Large intestine (tissue), 12 donors: ENCODE measurements around the gene GABARAPL1. TPM values are rescaled to one million over a fixed set of nuclear protein-coding genes. Genes with fewer than 3 reads are reported as not detected.

Source experiments
- DNase-seq, 2 donors: peaks; one replicate each; pipeline versions ENCODE4 v3.0.0 to v3.0.0-alpha.2; 2013
- H3K27ac ChIP-seq: one replicate; pipeline ENCODE4 v1.5.1; 2013; ENCODE audit warnings: low read length
- H3K27me3 ChIP-seq: 2 replicates; pipeline ENCODE4 v1.6.1; 2013; ENCODE audit warnings: low read length; ENCODE audit not compliant: control insufficient read depth, insufficient read depth
- H3K36me3 ChIP-seq: 2 replicates; pipeline ENCODE4 v1.6.1; 2013; ENCODE audit warnings: low read length; ENCODE audit not compliant: control insufficient read depth, insufficient read depth
- H3K4me1 ChIP-seq: one replicate; pipeline ENCODE4 v1.6.1; 2013; ENCODE audit warnings: low read length; ENCODE audit not compliant: control insufficient read depth, insufficient read depth
- H3K4me3 ChIP-seq: one replicate; pipeline ENCODE4 v1.5.1; 2013; ENCODE audit warnings: low read length
- H3K9me3 ChIP-seq: one replicate; pipeline ENCODE4 v1.6.1; 2013; ENCODE audit warnings: mild to moderate bottlenecking, low read depth, low read length, moderate library complexity; ENCODE audit not compliant: control insufficient read depth
- WGBS: methylation state at CpG from one replicate; pipeline ENCODE4 v1.1.5; 2013; ENCODE audit warnings: low lambda C conversion rate; ENCODE audit not compliant: insufficient coverage; 5-methylcytosine and 5-hydroxymethylcytosine counted together
- long read RNA-seq, 11 donors: transcript quantifications; one replicate each; lab custom pipeline, GENCODE V29; 2026
- polyA plus RNA-seq: library from polyadenylated mRNA; unstranded; fragments of 120-200 nt; gene quantifications from one replicate; pipeline ENCODE4 v1.2.1, GENCODE V29; 2013

Gene GABARAPL1
- polyA plus RNA-seq: 55.0 TPM
- long read RNA-seq, donor 1, transcript GABARAPL1-201 (4 exons, 1,957 nt): major isoform, 8 of 9 reads
- long read RNA-seq, donor 1, partial matches to known transcripts: 0 of 9 reads
- long read RNA-seq, donor 1, other reads (novel, unspliced or antisense): 0 of 9 reads
- long read RNA-seq, donor 2, transcript GABARAPL1-201 (4 exons, 1,957 nt): major isoform, 20 of 21 reads
- long read RNA-seq, donor 2, partial matches to known transcripts: 0 of 21 reads
- long read RNA-seq, donor 2, other reads (novel, unspliced or antisense): 0 of 21 reads
- long read RNA-seq, donor 3: 0 reads
- long read RNA-seq, donor 4, partial matches to known transcripts: 0 of 3 reads
- long read RNA-seq, donor 4, other reads (novel, unspliced or antisense): 0 of 3 reads
- long read RNA-seq, donor 5, transcript GABARAPL1-201 (4 exons, 1,957 nt): major isoform, 6 of 13 reads
- long read RNA-seq, donor 5, partial matches to known transcripts: 7 of 13 reads
- long read RNA-seq, donor 5, other reads (novel, unspliced or antisense): 0 of 13 reads
- long read RNA-seq, donor 6, transcript GABARAPL1-201 (4 exons, 1,957 nt): major isoform, 27 of 30 reads
- long read RNA-seq, donor 6, partial matches to known transcripts: 0 of 30 reads
- long read RNA-seq, donor 6, other reads (novel, unspliced or antisense): 0 of 30 reads
- long read RNA-seq, donor 7, transcript GABARAPL1-201 (4 exons, 1,957 nt): major isoform, 14 of 17 reads
- long read RNA-seq, donor 7, partial matches to known transcripts: 0 of 17 reads
- long read RNA-seq, donor 7, other reads (novel, unspliced or antisense): 0 of 17 reads
- long read RNA-seq, donor 8, transcript GABARAPL1-201 (4 exons, 1,957 nt): major isoform, 22 of 23 reads
- long read RNA-seq, donor 8, partial matches to known transcripts: 0 of 23 reads
- long read RNA-seq, donor 8, other reads (novel, unspliced or antisense): 0 of 23 reads
- long read RNA-seq, donor 9, transcript GABARAPL1-201 (4 exons, 1,957 nt): major isoform, 21 of 23 reads
- long read RNA-seq, donor 9, partial matches to known transcripts: 0 of 23 reads
- long read RNA-seq, donor 9, other reads (novel, unspliced or antisense): 0 of 23 reads
- long read RNA-seq, donor 10, transcript GABARAPL1-201 (4 exons, 1,957 nt): major isoform, 27 of 29 reads
- long read RNA-seq, donor 10, partial matches to known transcripts: 0 of 29 reads
- long read RNA-seq, donor 10, other reads (novel, unspliced or antisense): 0 of 29 reads
- long read RNA-seq, donor 11, transcript GABARAPL1-201 (4 exons, 1,957 nt): major isoform, 9 of 9 reads
- long read RNA-seq, donor 11, partial matches to known transcripts: 0 of 9 reads
- long read RNA-seq, donor 11, other reads (novel, unspliced or antisense): 0 of 9 reads

DNA sequence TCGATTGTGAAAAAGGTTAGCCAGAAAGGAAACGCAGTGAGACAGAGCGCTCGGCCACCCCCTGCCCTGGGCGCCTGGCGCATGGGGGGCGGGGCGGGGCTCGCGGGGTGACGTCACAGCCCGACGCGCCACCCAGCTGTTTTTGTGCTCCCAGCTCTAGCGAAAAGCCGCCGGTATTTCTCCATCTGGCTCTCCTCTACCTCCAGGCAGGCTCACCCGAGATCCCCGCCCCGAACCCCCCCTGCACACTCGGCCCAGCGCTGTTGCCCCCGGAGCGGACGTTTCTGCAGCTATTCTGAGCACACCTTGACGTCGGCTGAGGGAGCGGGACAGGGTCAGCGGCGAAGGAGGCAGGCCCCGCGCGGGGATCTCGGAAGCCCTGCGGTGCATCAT is at the start of gene GABARAPL1:
GABARAPL1 (plus strand) TSS at position 139 of the 393 bp plus-strand sequence; CDS start at position 392, 253 bp downstream.
- H3K4me3 ChIP-seq: peak within 1 kb of the TSS; percentile 89
- no peaks in the 10 kb centered on the region for H3K9me3 ChIP-seq
- no peaks in the 10 kb centered on the region for H3K27me3 ChIP-seq
- peak within 1 kb of the TSS; percentile 99 for H3K27ac ChIP-seq
- peaks cover 12% of the 10 kb centered on the region for H3K4me1 ChIP-seq
- peak; percentile 65 to 85 for DNase-seq
- WGBS: no CpG with 5 or more reads among the region's 35 CpGs
- no peaks in the 10 kb centered on the region for H3K36me3 ChIP-seq

DNA sequence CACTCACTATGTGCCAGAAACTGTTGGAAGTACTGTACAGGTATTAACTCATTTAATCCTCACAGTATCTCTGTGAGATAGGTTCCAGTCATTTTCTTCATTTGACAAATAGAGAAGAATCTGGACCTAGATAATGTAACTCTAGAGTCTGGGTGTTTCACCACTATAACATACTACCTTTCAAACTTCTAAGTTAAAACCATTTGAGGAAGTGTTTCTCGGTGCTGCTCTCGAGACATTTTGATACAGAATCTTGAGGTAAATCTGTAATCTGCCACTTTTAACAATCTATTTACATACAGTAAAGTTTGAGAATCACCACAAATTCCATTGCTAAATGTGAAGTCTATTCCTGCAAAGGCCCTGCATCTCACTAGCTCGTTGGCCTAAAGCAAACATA is 49.6 kb upstream of the GABARAPL1 start:
- H3K4me3 ChIP-seq: no peak overlapping the region
- H3K27ac ChIP-seq: no peak overlapping the region
- no peaks in the 10 kb centered on the region for H3K4me1 ChIP-seq
- H3K27me3 ChIP-seq: peaks cover 2% of the 10 kb centered on the region
- no CpG with 5 or more reads among the region's 3 CpGs for WGBS
- no peaks in the 10 kb centered on the region for H3K9me3 ChIP-seq
- no peak for DNase-seq
- H3K36me3 ChIP-seq: no peaks in the 10 kb centered on the region

DNA sequence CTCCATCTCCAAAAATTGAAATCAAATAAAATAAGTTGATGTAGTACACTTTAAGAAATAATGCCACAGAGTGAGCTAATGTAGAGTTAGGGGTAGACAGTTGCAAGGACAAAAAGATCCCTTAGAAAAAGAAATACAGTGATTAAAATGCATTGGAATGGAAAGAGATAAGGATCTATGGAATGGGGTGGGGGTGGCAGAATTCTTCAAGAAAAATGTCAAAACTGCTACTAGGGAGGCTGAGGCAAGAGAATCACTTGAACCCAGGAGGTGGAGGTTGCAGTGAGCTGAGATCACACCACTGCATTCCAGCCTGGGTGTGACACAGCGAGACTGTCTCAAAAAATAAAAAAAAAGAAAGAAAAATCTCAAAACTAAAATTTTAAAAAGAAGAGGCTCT is 47.3 kb upstream of the GABARAPL1 start:
- Histone ChIP-seq H3K27ac (no peak overlapping the region), H3K9me3 (no peaks in the 10 kb centered on the region), H3K4me1 (no peaks in the 10 kb centered on the region), H3K27me3 (no peaks in the 10 kb centered on the region), H3K4me3 (no peak overlapping the region), H3K36me3 (no peaks in the 10 kb centered on the region)
- no peak for DNase-seq
- WGBS: no CpG with 5 or more reads among the region's 1 CpG

DNA sequence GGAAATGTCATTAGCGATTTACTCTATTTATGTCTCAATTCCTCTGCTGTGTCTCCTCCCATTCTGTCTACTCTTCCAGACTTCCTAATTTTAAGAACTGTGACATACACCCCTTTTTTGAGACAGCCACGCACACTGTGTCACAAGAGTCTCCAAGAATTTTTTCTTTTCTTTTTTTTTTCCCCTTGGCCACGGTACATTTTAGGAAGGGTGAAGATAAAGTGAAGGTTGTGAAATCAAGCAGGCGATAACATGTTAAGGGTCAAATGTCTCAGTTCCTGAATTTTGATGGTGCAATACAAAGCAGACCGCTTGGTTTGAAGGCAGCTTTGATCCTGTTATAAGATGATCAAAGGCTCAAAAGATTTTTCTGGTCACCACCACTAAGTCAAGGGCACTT is 45.1 kb upstream of the GABARAPL1 start:
- Histone ChIP-seq H3K4me3 (no peak overlapping the region), H3K27ac (no peak overlapping the region), H3K36me3 (no peaks in the 10 kb centered on the region), H3K4me1 (no peaks in the 10 kb centered on the region), H3K27me3 (no peaks in the 10 kb centered on the region), H3K9me3 (no peaks in the 10 kb centered on the region)
- WGBS: 60% methylated on average over 1 of the region's 5 CpGs
- no peak for DNase-seq

DNA sequence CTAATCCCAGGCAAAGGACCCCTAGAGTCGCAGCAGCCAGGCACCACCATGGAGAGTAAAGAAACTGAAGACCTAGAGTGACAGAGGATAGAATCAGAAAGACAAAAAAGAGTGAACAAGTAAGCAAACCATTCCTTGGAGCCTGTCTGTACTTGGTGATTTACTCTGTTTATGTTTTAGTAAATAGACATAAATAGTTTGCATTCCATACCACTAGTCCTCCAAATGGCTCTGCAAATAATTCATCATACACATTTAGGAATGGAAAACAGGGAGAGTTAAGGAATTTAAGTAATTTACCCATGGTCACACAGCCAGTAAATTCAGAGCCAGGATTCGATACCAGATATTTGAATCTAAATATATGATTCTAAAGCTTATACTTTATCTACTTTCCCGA is 43.6 kb upstream of the GABARAPL1 start:
- 63% methylated on average over 1 of the region's 3 CpGs for WGBS
- no peaks in the 10 kb centered on the region for H3K27me3 ChIP-seq
- H3K4me1 ChIP-seq: no peaks in the 10 kb centered on the region
- H3K4me3 ChIP-seq: no peak overlapping the region
- no peak overlapping the region for H3K27ac ChIP-seq
- no peak for DNase-seq
- no peaks in the 10 kb centered on the region for H3K9me3 ChIP-seq
- H3K36me3 ChIP-seq: no peaks in the 10 kb centered on the region

DNA sequence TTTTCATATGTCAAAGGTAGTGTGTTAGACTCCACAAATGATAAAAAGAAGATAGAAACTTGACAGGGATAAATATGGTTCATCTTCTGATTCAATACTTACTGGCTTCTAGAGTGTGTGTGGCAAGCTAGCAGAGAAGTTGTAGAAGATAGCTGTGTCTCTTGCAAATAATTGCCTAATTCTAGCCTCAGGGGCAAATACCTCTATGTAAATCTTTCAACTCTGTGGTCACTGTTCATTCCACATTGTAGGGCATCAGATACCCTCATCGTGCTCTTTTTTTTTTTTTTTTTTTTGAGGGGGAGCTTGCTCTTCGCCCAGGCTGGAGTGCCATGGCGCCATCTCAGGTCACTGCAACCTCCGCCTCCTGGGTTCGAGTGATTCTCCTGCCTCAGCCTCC is 42.5 kb upstream of the GABARAPL1 start:
- H3K36me3 ChIP-seq: no peaks in the 10 kb centered on the region
- WGBS: 57% methylated on average over 1 of the region's 5 CpGs
- H3K27ac ChIP-seq: no peak overlapping the region
- no peaks in the 10 kb centered on the region for H3K9me3 ChIP-seq
- H3K27me3 ChIP-seq: no peaks in the 10 kb centered on the region
- DNase-seq: no peak
- H3K4me3 ChIP-seq: no peak overlapping the region
- peaks cover 5% of the 10 kb centered on the region for H3K4me1 ChIP-seq

DNA sequence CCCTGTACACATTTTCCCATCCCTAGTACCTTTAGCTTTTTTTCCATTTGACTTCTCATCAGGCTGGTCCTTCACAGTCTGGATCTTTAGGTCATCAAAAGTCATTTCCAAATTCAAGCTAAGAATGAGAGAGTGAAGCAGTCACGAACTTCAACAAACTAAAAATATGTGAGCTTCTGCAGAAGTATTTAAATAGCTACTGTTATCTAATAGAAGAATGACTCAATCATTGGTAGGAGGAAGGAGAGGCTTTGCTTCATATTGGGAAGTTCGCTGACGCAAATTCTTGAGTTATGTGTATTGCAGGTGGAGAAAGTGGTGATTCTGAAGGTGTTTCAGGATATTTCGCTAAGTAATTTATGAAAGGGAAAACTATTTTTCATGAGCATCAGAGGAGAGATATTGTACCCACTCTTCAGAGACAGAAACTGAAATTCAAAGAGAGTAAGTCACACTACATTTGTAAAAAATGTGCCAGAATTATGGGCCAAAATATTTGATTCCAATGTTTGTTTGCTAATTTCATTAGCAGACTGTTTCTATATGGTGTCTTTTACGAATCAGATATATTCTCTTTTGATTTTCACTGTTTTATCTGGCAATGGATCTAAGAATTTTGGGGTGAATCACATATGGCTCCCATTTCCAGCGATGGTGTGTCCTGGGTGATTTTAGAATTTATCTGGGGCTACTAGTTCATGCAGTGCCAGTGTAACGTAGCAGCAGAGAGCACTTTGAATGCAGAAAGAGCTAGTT is 40.5 kb upstream of the GABARAPL1 start, which contains the start of gene OLR1:
OLR1 (minus strand) TSS at position 160 of the 756 bp plus-strand sequence; CDS start at position 105, 55 bp downstream.
- H3K27me3 ChIP-seq: no peaks in the 10 kb centered on the region
- no peak within 1 kb of the TSS for H3K27ac ChIP-seq
- no peak for DNase-seq

DNA sequence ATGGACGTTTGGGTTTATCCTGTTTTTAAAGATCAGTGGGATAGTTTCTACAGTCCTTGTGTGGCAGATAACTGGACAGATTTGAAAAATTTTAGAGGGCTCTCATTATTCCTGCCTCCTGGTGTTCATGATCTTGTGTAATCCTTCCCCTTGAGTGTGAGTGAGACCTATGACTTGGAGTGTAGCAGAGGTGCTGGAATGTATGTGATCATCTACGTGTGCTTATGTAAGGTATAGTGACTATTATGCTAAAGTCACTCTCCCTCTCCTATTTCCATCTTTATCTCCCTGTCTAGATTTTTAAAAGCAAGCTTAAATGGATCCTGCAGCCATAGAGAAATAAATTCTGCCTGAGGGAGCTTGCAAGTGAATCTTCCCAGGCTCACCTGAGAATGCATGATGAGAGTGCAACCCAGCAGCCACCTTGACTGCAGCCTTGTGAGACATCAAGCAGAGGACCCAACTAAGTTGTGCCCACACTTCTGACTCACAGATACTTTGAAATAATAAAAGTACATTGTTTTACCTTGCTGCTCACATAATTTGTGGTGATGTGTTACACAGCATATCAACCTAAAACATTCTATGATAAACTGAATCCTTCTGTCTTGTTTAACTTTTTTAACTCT is 37.6 kb upstream of the GABARAPL1 start:
- DNase-seq: peak in 1 of 2 donors; percentile 29
- peak overlapping the region; percentile 73 for H3K27ac ChIP-seq
- no CpG with 5 or more reads among the region's 2 CpGs for WGBS

More for the DNA sequence above, 40.5 kb upstream of the GABARAPL1 start, which contains the start of gene OLR1:
- 67% methylated on average over 3 of the region's 7 CpGs for WGBS
- peaks cover 12% of the 10 kb centered on the region for H3K4me1 ChIP-seq
- H3K9me3 ChIP-seq: no peaks in the 10 kb centered on the region
- H3K4me3 ChIP-seq: no peak within 1 kb of the TSS
- H3K36me3 ChIP-seq: no peaks in the 10 kb centered on the region

More for the DNA sequence above, 37.6 kb upstream of the GABARAPL1 start:
- H3K4me1 ChIP-seq: peaks cover 12% of the 10 kb centered on the region
- no peak overlapping the region for H3K4me3 ChIP-seq
- no peaks in the 10 kb centered on the region for H3K36me3 ChIP-seq
- no peaks in the 10 kb centered on the region for H3K27me3 ChIP-seq
- H3K9me3 ChIP-seq: no peaks in the 10 kb centered on the region
